ENCODE results near the gene DENND1C.
"Not testable (repeated sequence)": the region's sequence is repeated elsewhere in the genome, so short reads cannot be mapped to it uniquely, and the experiment has no call there.

The DENND1C gene

DNA sequence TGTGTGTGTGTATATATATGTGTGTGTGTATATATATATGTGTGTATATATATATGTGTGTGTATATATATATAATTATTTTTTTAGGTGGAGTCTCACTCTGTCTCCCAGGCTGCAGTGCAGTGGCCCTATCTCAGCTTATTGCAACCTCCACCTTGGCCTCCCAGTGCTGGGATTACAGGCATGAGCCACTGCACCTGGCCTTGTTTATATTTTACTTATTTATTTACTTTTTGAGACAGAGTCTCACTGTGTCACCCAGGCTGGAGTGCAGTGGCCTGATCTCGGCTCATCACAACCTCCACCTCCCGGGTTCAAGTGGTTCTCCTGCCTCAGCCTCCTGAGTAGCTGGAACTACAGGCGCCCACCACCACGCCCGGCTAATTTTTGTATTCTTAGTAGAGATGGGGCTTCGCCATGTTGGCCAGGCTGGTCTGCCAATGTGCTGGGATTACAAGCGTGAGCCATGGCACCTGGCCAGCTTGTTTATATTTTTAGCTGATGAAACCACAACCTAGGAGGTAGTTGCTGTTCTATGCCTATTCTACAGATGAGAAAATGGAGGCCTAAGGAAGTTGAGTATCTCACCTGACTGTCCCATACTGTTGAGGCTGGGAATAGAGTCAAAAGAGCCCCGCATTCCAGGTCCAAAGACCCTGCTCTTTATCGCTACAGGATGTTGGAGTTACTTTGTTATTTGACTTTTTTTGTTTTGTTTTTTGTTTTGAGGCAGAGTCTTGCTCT, 26.6 kb upstream of the DENND1C start:
- DNase-seq: not testable (repeated sequence)

DNA sequence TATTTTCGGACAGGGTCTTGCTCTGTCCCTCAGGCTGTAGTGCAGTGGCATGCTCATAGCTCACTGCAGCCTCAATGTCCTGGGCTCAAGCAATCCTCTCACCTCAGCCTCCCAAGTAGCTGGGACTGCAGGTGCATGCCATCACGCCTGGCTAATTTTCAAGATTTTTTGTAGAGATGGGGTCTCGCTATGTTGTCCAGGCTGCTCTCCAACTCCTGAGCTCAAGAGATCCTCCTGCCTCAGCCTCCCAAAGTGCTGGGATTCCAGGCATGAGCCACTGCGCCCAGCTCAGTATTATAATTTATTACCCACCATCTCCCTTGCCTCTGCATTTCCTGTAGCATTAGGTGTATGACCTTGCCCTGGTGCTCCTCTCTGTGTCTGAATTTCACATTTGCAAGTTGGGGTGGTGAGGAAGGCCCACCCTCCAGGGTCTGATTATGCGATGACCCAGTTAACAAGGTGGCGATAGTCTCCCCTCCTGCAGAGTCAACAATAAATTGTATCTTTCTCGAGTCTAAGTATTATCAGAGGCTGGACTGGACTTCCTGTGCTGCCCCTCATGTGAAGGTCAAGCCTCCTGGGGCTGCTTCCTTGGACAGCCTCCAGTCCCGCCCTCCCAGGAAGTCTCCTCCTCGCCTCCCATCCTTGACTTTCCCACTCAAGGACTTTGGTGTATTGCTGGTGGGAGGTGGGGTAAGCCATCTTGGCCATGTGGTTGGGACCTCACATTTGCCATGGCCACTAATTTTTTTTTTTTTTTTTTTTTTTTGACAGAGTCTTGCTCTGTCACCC, 22.0 kb upstream of the DENND1C start:
- DNase-seq: no peak

DNA sequence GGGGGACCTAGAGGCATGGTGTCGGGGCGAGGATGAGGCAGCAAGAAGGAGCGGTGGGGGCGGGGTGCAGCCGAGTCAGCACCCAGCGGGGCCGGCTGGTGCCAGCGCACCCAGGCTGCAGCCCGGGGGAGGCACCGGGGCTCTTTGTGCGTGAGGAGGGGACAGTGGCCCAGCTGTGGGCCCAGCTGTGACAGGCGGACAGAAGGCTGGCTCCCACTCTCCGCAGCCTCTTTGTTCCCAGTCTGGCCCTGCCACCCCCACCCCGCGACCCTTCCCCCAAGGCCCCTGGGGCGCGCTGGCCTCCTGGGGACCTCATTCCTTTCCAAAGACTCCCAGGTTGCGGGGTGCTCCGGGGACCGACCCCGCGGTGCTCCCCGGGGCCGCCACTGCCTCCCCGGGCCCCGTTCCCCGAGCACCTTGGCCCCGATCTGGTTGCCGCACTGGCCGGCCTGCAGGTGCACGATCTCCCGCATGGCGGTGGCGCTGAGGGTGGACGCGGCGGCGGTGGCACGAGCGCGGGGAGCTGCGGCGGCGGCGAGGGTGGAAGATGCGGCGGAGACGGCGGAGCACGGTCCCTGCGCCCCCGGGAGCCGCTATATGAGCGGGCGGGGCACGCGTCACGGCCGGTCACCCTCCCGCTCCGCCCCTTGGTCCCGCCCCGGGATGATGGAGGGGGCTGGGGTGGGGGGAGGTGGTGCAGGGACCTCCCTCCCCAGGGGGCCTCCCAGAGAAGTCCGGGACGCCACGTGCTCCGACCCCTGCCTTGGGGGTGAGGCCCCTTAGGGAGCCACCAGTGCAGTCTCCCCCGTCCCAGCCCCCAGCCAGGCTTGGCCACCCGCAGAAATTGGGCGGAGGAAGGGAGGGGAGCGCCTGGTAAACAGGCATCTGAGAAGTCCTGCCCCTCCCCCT, 20.4 kb upstream of the DENND1C start, which contains the start of gene TUBB4A:
Gene TUBB4A (minus strand): TSS at position 570 of the 909 bp plus-strand sequence. CDS start 97 bp downstream, at position 473.
- no peak for DNase-seq

DNA sequence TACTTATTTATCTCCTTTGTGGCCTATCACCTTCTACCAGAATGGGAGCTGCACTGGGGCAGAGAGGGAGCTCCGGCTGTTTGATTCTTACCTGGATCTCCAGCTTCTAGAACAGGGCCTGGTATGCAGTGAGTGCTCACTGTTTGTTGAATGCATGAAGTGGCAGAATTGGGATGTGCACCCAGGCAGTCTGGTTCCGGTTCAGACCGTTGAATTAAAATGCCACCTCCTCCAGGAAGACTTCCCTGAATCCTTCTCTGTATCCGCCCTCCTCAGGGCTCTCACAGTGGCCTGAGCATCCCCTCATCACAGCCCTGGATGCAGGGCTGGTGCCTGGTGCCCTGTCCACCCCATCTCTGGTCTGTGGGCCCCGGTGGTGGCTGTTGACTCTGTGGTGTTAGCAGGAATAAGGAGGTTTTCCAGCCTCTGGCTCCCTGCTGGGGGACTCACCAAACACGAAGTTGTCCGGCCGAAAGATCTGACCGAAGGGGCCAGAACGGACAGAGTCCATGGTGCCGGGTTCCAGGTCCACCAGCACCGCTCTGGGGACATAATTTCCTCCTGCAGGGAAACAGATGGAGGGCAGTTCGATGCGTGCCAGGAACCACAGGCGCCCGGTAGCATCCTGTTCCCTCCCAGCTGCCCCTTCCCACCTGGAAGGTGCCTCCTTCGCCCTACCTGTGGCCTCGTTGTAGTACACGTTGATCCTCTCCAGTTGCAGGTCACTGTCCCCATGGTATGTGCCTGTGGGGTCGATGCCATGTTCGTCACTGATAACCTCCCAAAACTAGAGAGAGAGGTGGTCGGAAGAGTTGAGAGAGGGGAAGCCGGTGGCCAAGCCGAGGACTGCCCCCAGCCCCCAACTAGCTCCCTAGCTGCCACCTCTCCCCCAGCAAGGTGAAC, 19.5 kb upstream of the DENND1C start:
- no peak for DNase-seq

DNA sequence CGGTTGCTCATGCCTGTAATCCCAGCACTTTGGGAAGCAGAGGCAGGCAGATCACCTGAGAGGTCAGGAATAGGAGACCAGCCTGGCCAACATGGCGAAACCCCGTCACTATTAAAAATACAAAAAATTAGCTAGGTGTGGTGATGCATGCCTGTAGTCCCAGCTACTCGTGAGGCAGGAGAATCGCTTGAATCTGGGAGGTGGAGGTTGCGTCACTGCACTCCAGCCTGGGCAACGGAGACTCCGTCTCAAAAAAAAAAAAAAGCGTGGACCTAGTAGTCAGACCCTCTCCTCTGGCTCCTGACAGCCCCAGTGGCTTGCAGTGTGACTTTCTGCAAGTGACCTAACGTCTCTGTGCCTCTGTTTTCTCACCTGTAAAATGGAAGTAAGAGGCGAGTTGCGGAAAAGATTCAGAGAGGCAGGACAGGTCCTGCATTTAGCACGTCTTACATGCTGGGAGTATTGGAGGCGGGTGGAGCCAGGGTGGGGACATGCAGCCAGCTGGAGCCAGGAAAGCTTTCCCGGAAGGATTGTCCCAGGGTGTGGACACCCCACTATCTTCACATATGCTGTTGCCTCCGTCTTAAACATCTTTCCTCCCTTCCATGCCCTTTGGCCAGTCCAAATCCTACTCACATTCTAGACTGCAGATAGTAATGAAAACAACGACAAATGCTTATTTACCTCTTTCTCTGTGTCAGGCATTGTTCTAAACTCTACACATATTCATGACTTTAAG, 17.6 kb upstream of the DENND1C start:
- DNase-seq: no peak

DNA sequence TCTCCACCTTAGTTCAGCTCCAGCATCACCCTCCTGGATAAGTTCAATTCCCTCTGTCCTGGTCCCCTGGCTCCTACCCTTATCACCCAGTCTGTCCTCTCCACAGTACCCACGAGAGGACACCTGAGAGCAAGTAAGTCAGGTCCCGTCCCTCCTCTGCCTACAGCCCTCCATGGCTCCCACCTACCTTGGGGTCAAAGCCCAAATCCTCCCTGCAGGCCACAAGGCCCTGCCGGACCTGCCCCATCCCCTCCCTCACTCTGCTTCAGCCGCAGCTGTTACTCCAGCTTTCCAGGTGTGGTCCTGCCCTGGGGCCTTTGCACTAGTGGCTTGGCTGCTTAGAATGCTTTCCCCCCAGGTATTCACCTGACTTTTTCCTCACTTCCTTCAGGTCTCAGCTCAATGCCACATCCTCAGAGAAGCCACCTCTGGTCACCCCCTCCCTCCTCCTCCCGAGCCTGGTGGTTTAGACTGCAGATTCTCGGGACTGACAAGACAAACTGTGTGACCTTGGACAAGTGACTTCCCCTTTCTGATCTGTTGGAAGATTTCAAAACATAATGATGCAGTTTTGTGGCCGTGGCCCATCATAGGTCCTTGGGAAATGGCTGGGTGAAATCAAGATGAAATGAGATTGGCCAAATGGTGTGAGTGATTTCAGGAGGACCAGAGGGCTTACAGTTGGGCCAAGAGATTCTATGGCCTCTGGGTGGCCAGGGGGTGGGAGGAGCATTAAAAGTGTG, 16.9 kb upstream of the DENND1C start:
- DNase-seq: no peak

DNA sequence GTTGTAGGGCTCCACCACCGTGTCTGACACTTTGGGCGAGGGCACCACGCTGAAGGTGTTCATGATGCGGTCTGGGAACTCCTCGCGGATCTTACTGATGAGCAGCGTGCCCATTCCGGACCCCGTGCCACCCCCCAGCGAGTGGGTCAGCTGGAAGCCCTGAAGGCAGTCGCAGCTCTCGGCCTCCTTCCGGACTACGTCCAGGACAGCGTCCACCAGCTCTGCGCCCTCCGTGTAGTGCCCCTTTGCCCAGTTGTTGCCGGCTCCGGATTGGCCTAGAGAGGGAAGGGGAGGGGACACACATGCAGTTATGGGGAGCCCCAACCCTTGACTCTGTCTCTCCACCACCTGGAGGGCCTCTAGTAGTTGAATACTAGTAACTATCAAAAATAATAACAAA, 14.4 kb upstream of the DENND1C start:
- no peak for DNase-seq

DNA sequence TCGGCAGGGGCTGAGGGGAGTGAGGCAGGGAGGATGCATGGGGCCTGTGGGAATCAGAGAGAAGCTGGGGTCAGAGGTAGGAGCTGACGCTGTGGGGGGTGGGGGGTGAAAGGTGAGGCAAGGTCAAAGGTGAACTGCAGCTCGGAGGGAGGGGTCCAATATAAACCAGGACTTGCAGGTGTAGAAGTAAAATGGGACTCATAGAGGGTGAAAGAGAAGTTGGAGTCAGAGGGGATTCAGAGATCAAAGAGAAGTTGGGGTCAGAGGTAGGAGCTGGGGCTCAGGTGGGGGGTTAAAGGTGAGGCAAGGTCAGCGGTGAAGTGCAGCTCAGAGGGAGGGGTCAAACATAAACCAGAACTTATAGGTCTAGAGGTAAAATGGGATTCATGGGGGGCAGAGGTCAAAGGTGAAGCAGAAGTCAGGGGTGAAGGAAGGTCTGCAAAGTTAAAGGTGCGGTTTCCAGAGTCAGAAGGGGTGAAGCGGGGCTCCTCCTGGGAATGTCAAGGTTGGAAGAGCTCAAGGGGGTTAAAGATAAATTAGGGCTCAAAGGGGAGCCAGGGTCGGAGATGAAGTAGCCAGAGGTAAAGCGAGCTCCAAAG, 12.9 kb upstream of the DENND1C start:
- no peak for DNase-seq

DNA sequence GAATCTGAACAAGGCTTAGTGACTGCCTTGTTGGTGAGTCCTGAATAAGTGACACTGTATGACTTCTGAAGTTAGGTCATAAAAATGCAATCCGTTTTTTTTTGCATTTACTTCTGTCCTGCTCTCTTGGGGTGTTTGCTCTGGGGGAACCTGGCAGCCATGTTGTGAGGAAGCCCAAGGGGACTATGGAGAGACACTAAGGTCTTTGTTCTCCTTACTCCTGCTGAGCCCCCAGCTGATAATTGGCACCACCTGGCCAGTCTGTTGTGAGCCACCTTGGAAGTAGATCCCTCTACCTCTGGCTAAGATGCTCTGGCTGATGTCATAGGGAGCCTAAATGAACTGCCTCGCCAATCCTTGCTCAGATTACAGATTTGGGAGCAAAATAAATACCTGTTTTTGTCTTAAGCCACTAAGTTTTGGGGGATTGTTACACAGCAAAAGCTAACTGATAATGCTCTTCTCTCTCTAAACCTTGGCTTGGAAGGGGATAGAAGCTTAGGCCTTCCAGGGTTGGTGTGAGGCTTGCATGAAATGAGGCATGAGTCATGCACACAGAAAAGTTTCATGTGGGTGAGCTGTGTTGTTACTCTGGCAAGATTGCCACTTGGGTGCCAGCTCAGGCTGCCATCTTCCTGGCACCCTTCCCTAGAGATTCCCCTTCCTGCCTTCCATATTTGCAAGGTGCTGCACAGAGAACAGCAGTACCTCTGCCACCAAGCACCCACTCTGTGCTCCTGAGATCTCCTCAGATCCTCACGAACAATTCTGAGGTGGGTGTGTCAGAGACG, 10.4 kb upstream of the DENND1C start:
- no peak for DNase-seq

DNA sequence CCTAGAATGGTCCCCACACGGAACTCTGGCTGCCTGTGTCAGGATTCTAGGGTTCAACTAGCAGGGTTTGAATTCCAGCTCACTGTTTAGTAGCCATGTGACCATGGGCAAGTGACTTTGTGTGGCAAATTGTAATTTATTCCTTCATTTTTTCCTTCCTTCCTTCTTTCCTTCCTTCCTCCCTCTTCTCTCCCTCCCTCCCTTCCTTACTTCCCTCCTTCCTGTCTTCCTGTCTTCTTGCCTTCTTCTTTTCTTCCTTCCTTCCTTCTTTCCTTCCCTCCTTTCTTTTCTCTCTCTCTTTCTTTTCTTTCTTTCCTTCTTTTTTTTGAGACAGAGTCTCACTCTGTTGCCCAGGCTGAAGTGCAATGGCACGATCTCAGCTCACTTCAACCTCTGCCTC, 8.5 kb upstream of the DENND1C start:
- DNase-seq: no peak

DNA sequence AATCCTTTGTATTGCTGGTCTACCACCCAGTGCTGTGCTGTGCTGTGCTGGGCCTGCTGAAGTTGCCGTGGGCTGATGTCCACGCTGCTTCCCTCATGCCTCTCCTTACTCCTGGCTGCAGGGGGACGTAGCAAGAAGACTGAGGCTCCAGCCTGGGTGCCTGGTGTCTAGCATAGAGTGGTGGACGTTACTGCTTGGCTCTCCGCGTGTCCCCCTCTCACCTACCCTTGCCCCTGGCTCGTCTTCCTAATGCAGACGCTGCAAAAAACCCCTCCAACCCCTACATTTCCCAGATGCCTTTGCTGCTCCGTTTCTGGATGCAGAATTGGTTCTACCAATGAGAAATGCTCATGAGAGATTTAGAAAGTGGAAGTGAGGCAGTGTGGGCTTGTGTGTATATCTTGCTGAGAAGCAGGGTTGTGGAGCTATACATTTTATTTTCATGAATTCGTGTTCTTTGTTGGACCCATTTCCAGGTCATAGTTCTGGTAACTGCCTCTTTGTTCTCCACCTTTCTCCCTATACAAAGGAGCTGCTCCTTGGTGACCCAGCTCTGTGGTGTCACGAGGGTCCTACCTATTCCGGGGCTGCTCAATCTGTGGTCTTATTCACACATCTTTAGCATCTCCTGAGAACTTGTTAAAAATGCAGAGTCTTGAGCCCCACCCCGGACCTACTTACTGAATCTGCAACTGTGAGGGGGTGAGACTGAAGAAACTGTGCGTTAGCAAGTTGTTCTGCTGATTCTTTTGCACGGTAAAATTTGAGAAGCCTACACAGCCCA, 7.9 kb upstream of the DENND1C start:
- DNase-seq: no peak

DNA sequence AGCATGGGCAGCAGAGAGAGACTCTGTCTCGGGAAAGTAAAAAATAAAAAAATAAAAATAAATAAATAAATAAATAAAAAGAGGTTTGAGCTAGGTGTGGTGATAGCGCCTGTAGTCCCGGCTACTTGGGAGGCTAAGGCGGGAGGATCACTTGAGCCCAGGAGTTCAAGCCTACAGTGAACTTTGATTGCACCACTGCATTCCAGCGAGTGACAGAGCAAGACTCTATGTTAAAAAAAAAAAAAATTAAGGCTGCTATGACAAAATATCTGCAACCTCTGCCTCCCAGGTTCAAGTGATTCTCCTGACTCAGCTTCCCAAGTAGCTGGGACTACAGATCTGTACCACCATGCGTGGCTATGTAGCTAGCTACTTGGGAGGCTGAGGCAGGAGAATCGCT, 3.2 kb upstream of the DENND1C start:
- DNase-seq: no peak

DNA sequence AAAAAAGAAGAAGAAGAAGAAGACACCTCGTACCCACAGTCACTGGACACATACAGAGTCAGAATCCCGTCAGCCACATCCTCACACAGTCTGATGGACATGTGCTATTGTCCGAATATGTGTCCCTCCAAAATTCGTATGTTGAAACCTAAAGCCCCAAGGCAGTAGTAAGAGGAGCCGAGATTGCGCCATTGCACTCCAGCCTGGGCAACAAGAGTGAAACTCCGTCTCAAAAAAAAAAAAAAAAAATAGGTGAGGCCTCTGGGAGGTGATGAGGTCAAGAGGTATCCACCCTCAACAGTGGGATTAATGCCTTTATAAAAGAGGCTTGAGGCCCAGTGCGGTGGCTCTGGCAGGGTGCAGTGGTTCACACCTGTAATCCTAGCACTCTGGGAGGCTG, 2.6 kb upstream of the DENND1C start:
- no peak for DNase-seq

DNA sequence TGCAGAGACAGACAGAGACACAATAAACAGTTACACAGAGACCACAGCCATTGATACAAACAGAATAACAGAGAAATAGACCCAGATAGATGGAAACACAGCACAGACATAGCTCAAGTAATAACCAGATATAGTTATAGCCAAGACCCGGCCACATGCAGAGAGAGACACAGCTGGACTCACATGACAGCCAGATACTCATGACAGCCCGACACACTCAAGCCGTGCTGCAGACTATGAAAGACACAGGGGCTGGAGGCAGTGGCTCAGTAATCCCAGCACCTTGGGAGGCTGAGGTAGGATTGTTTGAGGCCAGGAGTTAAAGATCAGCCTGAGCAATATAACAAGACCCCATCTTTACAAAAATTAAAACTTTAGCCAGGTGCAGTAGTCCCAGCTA, 1.6 kb upstream of the DENND1C start:
- DNase-seq: no peak

DNA sequence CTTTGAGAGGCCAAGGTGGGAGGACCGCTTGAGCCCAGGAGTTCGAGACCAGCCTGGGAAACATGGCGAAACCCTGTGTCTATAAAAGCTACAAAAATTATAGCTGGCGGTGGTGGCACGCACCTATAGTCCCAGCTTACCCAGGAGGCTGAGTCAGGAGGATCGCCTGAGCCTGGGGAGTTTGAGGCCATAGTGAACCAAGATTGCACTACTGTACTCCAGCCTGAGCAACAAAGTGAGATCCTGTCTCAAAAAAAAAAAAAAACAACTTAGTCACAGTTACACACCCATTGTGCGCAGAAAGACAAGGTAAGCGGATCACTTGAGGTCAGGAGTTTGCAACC, 728 bp upstream of the DENND1C start:
- no peak for DNase-seq

DNA sequence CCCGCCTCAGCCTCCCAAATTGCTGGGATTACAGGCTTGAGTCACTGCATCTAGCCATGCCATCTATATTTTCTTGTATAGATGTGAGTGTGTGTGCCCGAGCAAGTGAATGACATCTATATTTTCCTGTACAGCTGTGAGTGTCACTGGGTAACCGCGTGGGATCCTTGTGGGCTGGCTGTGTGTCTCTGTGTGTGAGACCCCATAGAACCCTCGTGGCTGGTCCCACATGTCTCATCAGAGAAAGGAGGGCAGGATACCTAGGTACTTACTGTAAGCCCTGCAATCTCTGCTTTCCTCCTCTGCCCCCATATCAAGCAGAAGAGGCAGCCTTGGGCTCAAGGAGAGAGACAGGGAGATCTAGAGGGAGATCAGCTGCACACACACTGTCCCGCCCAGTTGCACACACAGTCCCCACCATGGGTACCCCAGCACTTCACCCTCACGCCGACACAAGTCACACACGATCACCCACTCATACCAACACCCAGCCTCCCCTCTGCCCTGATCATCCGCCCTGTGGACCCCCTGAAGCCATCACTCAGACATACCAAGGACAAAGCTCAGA, 655 bp downstream of the DENND1C start:
- no peak for DNase-seq

DNA sequence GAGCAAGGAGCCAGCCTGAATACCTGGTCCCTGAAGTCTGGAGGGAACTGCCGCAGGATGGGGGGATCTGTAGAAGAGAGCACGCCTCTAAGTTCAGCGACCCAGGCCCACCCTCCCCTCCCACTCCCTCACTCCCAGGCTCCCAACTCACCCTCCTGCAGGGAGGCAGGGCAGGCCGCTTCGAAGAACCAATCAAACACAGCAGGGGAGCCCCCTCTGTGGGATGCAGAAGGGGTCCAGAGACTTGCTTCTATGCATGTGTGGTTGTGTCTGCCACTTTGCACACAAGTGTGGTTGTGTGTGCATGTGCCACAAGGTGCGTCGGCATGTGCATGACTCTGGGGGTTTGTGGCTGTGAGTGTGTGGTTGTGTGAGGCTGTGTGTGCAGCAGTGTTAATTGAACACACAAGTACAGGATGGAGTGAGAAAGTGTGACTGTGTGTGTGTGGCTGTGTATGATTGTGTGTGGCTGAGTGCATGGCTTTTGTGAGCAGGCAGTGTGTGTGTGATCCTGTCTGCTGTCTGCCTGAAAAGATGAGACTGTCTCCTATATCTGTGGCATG, 1.7 kb downstream of the DENND1C start:
- DNase-seq: no peak

DNA sequence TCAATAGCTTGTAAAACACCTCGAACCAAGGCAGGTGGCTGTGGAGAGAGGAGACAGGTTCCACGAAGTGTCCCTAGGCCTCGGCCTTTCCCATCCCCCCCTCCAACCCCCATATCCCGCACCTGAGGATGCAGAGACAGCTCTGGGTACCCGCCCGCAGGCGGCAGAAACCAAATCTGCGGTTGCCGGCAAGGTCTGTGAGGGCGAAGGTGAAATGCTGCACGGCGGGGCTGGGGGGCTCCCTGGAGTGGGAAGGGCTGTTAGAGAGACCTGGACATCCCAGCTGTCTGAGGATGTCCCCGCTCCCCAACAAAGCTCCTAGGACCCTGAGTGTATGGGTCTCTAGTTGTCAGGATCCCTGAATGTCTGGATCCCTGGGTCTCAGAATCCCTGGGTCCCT, 2.8 kb downstream of the DENND1C start:
- DNase-seq: no peak

All from NCI-H1048 (cell line).